IPS DF 6.9 (cell line): ENCODE data around the gene BOC.

ENCODE experiments used
- DNase-seq: peaks from one replicate; pipeline ENCODE4 v3.0.0-alpha.2; 2013; ENCODE audit warnings: low read depth, low spot score
- H3K27ac ChIP-seq: one replicate; pipeline ENCODE4 v1.5.1; 2013; ENCODE audit warnings: low read length, control low read depth
- H3K27me3 ChIP-seq: 2 replicates; pipeline ENCODE4 v1.6.1; 2013; ENCODE audit warnings: mild to moderate bottlenecking, low read length; ENCODE audit not compliant: control insufficient read depth, insufficient read depth
- H3K36me3 ChIP-seq: 2 replicates; pipeline ENCODE4 v1.6.1; 2013; ENCODE audit warnings: low read length; ENCODE audit not compliant: control insufficient read depth, insufficient read depth
- H3K4me1 ChIP-seq: 2 replicates; pipeline ENCODE4 v1.6.1; 2013; ENCODE audit warnings: low read length; ENCODE audit not compliant: control insufficient read depth, insufficient read depth
- H3K4me3 ChIP-seq: 2 replicates; pipeline ENCODE4 v1.5.1; 2013; ENCODE audit warnings: mild to moderate bottlenecking, low read length
- H3K9me3 ChIP-seq: 2 replicates; pipeline ENCODE4 v1.6.1; 2013; ENCODE audit warnings: low read length, inconsistent platforms; ENCODE audit not compliant: control insufficient read depth, insufficient read depth
- WGBS: extraction: QIAGEN DNeasy Blood & Tissue Kit; methylation state at CpG from one replicate; pipeline ENCODE4 v1.1.7; 2013; ENCODE audit warnings: mixed read lengths, missing lambda C conversion rate; ENCODE audit not compliant: insufficient read length, insufficient coverage; 5-methylcytosine and 5-hydroxymethylcytosine counted together

The BOC gene

DNA sequence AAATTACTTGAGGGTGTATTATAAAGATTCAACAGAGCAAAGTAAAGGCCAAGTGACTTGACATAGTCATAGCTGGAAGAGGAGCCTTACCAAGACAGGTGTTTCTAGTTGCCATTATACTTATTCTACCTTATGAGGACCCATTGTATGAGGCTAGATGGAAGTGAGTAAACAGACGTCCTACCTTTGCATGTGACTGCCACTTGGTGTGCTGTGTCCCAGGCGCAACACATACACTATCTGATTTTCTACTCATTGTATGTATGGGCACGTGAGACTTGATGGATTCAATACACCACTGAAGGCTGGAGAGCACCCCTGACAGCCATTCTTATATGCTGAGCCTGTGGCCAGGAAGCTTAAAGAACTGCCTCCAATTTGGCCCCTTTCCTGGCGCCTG, 40.5 kb downstream of the BOC start:
- no peaks in the 10 kb centered on the region for H3K27me3 ChIP-seq
- peaks cover 1% of the 10 kb centered on the region; the same call in 1 of the 2 replicates for H3K4me1 ChIP-seq
- H3K27ac ChIP-seq: no peak overlapping the region
- no CpG with 5 or more reads among the region's 4 CpGs for WGBS
- DNase-seq: no peak
- H3K4me3 ChIP-seq: no peak overlapping the region
- no peaks in the 10 kb centered on the region for H3K9me3 ChIP-seq
- H3K36me3 ChIP-seq: no peaks in the 10 kb centered on the region

DNA sequence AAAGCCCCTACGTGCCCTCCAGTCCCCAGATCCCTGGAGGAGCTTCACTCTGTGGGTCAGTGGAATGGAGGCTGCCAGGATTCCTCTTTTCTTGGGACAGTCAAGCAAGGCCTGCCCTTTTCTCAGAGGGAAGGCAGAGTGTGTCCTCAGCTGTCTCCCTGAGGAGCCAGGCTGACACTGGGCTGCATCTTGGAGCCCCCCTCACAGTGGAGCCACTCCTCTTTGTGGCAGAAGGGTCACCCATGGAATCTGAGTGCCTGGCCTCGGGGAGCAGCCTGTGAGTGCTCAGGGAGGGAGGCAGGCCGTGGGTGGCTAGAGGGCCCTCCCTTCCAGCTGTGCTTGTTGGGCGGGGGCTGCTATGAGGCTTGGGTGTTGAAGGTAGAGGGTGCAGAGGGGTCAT, 41.2 kb downstream of the BOC start:
- no CpG with 5 or more reads among the region's 4 CpGs for WGBS
- no peaks in the 10 kb centered on the region for H3K9me3 ChIP-seq
- no peak overlapping the region for H3K27ac ChIP-seq
- H3K4me3 ChIP-seq: no peak overlapping the region
- peaks cover 1% of the 10 kb centered on the region; the same call in 1 of the 2 replicates for H3K4me1 ChIP-seq
- no peaks in the 10 kb centered on the region for H3K27me3 ChIP-seq
- H3K36me3 ChIP-seq: no peaks in the 10 kb centered on the region
- no peak for DNase-seq

DNA sequence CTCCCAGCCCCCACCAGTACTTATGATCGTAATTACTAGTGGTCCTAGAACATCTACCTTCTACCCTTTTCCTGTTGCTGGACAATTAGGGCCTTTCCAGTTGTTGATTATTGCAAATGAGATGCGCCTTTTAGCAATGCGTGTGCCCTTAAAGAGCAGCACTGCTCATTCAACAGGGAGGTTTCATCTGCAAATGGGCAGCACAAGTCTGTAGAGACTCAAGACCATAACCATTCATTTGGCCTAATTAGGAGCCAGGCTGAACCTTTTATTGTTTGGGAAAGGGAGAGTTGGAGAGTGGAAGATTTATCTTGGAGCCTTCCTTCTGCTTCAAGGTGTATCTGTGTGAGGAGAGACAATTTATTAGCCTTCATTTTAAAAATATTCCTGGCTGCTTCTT, 42.3 kb downstream of the BOC start:
- Histone ChIP-seq H3K36me3 (no peaks in the 10 kb centered on the region), H3K27me3 (no peaks in the 10 kb centered on the region), H3K4me1 (peaks cover 1% of the 10 kb centered on the region; the same call in 1 of the 2 replicates), H3K27ac (no peak overlapping the region), H3K9me3 (no peaks in the 10 kb centered on the region), H3K4me3 (no peak overlapping the region)
- WGBS: no CpG with 5 or more reads among the region's 3 CpGs
- no peak for DNase-seq

DNA sequence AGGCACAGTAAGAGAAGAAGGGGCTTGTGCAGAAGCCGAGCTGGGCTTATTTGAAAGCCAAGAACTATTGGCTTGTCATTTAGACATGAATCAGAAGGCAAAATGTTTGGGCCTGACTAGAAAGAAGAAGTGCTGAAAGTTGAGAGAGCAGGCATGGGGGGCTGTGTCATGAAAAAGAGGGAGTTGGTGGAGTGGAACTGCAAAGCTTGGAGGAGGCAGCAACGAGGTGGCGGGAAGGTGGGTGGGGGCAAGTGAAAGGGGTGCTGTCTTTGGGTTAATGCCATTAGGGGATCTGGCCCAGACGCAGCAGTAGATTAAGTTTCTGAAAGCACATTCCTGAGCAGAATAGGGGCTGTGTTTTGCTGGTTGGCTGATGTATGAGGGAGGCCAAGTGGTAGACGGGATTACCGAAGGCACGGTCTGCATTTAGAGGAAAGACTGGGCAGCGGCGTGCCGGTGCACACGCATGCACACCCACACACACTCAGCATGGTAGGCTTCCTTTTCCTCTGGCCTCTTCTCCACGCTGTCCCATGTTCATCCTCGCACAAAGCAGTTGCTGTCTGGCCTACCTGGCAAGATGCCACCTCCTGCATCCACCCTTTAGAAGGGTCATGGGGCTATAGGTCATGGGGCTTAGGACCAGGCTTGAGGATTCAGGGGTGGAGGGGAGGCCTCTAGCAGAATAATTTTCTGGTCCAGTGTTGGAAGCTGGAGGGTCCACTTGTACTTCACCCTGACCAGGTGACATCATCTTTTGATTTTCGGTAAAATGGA, 43.0 kb downstream of the BOC start:
- no peak overlapping the region for H3K27ac ChIP-seq
- H3K4me3 ChIP-seq: no peak overlapping the region
- H3K9me3 ChIP-seq: no peaks in the 10 kb centered on the region
- no peak for DNase-seq
- no CpG with 5 or more reads among the region's 14 CpGs for WGBS
- no peaks in the 10 kb centered on the region for H3K27me3 ChIP-seq
- H3K4me1 ChIP-seq: peaks cover 1% of the 10 kb centered on the region; the same call in 1 of the 2 replicates
- no peaks in the 10 kb centered on the region for H3K36me3 ChIP-seq

DNA sequence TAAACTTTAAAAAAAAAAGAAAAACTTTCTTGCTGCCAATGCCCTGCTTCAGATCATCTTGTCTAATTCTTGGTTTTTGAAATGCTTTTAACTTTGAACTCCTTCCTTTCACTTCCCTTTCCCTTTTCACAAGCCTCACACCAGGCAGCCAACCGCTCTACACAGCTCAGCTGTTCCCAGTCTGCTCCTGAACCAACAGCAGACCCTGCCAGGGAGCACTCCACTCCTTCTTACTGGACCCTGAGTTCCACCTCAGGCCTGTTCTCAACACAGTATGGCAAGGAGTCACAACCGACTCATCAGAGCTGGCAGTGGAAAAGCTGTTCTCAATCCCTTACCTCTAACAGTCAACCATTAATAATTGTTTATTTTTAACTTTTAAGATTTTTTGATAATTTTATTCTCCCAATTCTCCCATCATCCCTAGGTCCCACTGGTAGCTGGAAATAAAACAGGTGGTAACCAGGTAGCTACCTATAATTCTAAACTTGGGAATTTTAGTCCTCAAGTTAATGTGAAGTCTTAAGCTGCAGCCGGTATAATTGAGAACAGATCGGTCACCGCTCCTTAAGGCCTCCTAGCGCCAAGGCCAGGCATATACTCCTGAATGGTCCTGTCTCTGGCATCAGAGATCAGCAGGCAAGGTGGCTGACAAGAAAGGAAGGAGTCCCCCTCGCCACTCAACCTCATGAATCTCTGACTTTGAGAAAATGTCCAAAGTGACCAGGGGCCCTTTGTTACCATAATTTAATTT, 43.9 kb downstream of the BOC start:
- no CpG with 5 or more reads among the region's 7 CpGs for WGBS
- Histone ChIP-seq H3K9me3 (no peaks in the 10 kb centered on the region), H3K4me1 (peaks cover 1% of the 10 kb centered on the region; the same call in 1 of the 2 replicates), H3K36me3 (no peaks in the 10 kb centered on the region), H3K4me3 (no peak overlapping the region), H3K27me3 (no peaks in the 10 kb centered on the region), H3K27ac (no peak overlapping the region)
- no peak for DNase-seq

- Histone ChIP-seq H3K9me3 (no peaks in the 10 kb centered on the region), H3K4me3 (no peak overlapping the region), H3K4me1 (peaks cover 1% of the 10 kb centered on the region; the same call in 1 of the 2 replicates), H3K27me3 (no peaks in the 10 kb centered on the region), H3K27ac (no peak overlapping the region), H3K36me3 (no peaks in the 10 kb centered on the region)
- no CpG with 5 or more reads among the region's 7 CpGs for WGBS
- DNase-seq: no peak
Observed at GRCh38 chr3:113255854-113256615, 44.7 kb downstream of the BOC start.

- no peak overlapping the region for H3K27ac ChIP-seq
- no peaks in the 10 kb centered on the region for H3K36me3 ChIP-seq
- no peaks in the 10 kb centered on the region for H3K9me3 ChIP-seq
- H3K4me3 ChIP-seq: no peak overlapping the region
- H3K27me3 ChIP-seq: no peaks in the 10 kb centered on the region
- WGBS: no CpG with 5 or more reads among the region's 4 CpGs
- DNase-seq: no peak
- H3K4me1 ChIP-seq: peaks cover 1% of the 10 kb centered on the region; the same call in 1 of the 2 replicates
Observed at GRCh38 chr3:113258361-113258760, 47.0 kb downstream of the BOC start.

- Histone ChIP-seq H3K27ac (no peak overlapping the region), H3K4me1 (peaks cover 4% of the 10 kb centered on the region; the same call in 1 of the 2 replicates), H3K27me3 (no peaks in the 10 kb centered on the region), H3K9me3 (no peaks in the 10 kb centered on the region), H3K4me3 (no peak overlapping the region), H3K36me3 (no peaks in the 10 kb centered on the region)
- DNase-seq: no peak
- no CpG with 5 or more reads among the region's 2 CpGs for WGBS
Observed at GRCh38 chr3:113259196-113259595, 47.8 kb downstream of the BOC start.

- WGBS: no CpG with 5 or more reads among the region's 6 CpGs
Observed at GRCh38 chr3:113261063-113261625, 49.8 kb downstream of the BOC start.

More at GRCh38 chr3:113261063-113261625, 49.8 kb downstream of the BOC start:
- Histone ChIP-seq H3K4me3 (no peak overlapping the region), H3K36me3 (no peaks in the 10 kb centered on the region), H3K9me3 (no peaks in the 10 kb centered on the region), H3K27me3 (no peaks in the 10 kb centered on the region), H3K4me1 (peaks cover 9% of the 10 kb centered on the region), H3K27ac (no peak overlapping the region)
- DNase-seq: no peak
